Parathyroid adenoma (tissue), 2 donors: ENCODE measurements around the gene EIF2B5.

Experiments
- H2AFZ ChIP-seq: fragments of 300-600 bp; sonication (generic); one replicate; pipeline ENCODE4 v1.7.0; 2017; ENCODE audit warnings: antibody characterized with exemption, mild to moderate bottlenecking
- H3K27ac ChIP-seq: fragments of 300-600 bp; sonication (generic); one replicate; pipeline ENCODE4 v1.7.0; 2017
- H3K27me3 ChIP-seq: fragments of 300-600 bp; sonication (generic); one replicate; pipeline ENCODE4 v1.7.0; 2017; ENCODE audit warnings: low read length; ENCODE audit not compliant: control insufficient read depth, insufficient read depth
- H3K36me3 ChIP-seq: fragments of 300-600 bp; sonication (generic); one replicate; pipeline ENCODE4 v1.7.0; 2017; ENCODE audit warnings: low read length; ENCODE audit not compliant: control insufficient read depth, insufficient read depth
- H3K4me1 ChIP-seq: fragments of 300-600 bp; sonication (generic); one replicate; pipeline ENCODE4 v1.7.0; 2017; ENCODE audit warnings: control low read depth
- H3K4me2 ChIP-seq: fragments of 300-600 bp; sonication (generic); one replicate; pipeline ENCODE4 v1.7.0; 2017; ENCODE audit warnings: low read length
- H3K4me3 ChIP-seq: fragments of 300-600 bp; sonication (generic); one replicate; pipeline ENCODE4 v1.7.0; 2017; ENCODE audit warnings: low read depth, low read length
- H3K79me2 ChIP-seq: fragments of 300-600 bp; sonication (generic); one replicate; pipeline ENCODE4 v1.7.0; 2017; ENCODE audit warnings: control low read depth
- H3K9ac ChIP-seq: fragments of 300-600 bp; sonication (generic); one replicate; pipeline ENCODE4 v1.7.0; 2017; ENCODE audit warnings: mild to moderate bottlenecking
- H3K9me3 ChIP-seq: fragments of 300-600 bp; sonication (generic); one replicate; pipeline ENCODE4 v1.7.0; 2017; ENCODE audit warnings: low read length; ENCODE audit not compliant: control insufficient read depth
- CTCF ChIP-seq: fragments of 300-600 bp; sonication (generic); IDR thresholded peaks from one replicate; pipeline ENCODE4 v1.7.0; 2017; ENCODE audit warnings: antibody characterized with exemption, mild to moderate bottlenecking
- donor health status: primary hyperparathyroidism.

EIF2B5 gene

GRCh38 chr3:184166671-184167070 is 31.5 kb downstream of the EIF2B5 start:
- no peaks in the 10 kb centered on the region for H3K36me3 ChIP-seq
- H3K9me3 ChIP-seq: no peaks in the 10 kb centered on the region
- no peaks in the 10 kb centered on the region for H3K27me3 ChIP-seq
- H3K4me3 ChIP-seq: no peak overlapping the region
- no peak overlapping the region for H2AFZ ChIP-seq
- no peaks in the 10 kb centered on the region for H3K4me1 ChIP-seq
- no peak overlapping the region for H3K27ac ChIP-seq
- H3K9ac ChIP-seq: no peak overlapping the region
- H3K4me2 ChIP-seq: no peak overlapping the region
- peaks cover 39% of the 10 kb centered on the region for H3K79me2 ChIP-seq
- no peak for TF ChIP-seq CTCF

- Histone ChIP-seq H3K36me3 (no peaks in the 10 kb centered on the region), H3K9ac (no peak overlapping the region), H3K79me2 (peaks cover 29% of the 10 kb centered on the region), H3K27ac (no peak overlapping the region), H3K9me3 (no peaks in the 10 kb centered on the region), H2AFZ (no peak overlapping the region), H3K4me2 (no peak overlapping the region), H3K27me3 (no peaks in the 10 kb centered on the region), H3K4me1 (no peaks in the 10 kb centered on the region), H3K4me3 (no peak overlapping the region)
- no peak for TF ChIP-seq CTCF
Observed at GRCh38 chr3:184167786-184168185, 32.6 kb downstream of the EIF2B5 start.

GRCh38 chr3:184168363-184169120 is 33.4 kb downstream of the EIF2B5 start:
- H3K4me3 ChIP-seq: no peak overlapping the region
- no peaks in the 10 kb centered on the region for H3K36me3 ChIP-seq
- no peaks in the 10 kb centered on the region for H3K27me3 ChIP-seq
- H3K79me2 ChIP-seq: peaks cover 23% of the 10 kb centered on the region
- H3K27ac ChIP-seq: no peak overlapping the region
- no peak for TF ChIP-seq CTCF
- H3K9ac ChIP-seq: no peak overlapping the region
- H3K4me1 ChIP-seq: no peaks in the 10 kb centered on the region
- H2AFZ ChIP-seq: no peak overlapping the region
- H3K4me2 ChIP-seq: no peak overlapping the region
- no peaks in the 10 kb centered on the region for H3K9me3 ChIP-seq

GRCh38 chr3:184169896-184170875 is 35.0 kb downstream of the EIF2B5 start:
- H3K27me3 ChIP-seq: no peaks in the 10 kb centered on the region
- H3K4me2 ChIP-seq: no peak overlapping the region
- no peak overlapping the region for H3K27ac ChIP-seq
- no peak overlapping the region for H2AFZ ChIP-seq
- H3K36me3 ChIP-seq: no peaks in the 10 kb centered on the region
- no peaks in the 10 kb centered on the region for H3K4me1 ChIP-seq
- H3K4me3 ChIP-seq: no peak overlapping the region
- peaks cover 14% of the 10 kb centered on the region for H3K79me2 ChIP-seq
- no peaks in the 10 kb centered on the region for H3K9me3 ChIP-seq
- TF ChIP-seq CTCF: no peak
- no peak overlapping the region for H3K9ac ChIP-seq
